SK-N-SH (cell line): ENCODE measurements around the gene MAP4K3. TPM values are rescaled to one million over a fixed set of nuclear protein-coding genes. Genes with fewer than 3 reads are reported as not detected.

Experiments
- CTCF ChIA-PET: fragments of 300-600, 350-600 bp; formaldehyde crosslinking; extraction: SDS; loops from one replicate; lab custom pipeline; 2021; lab: Yijun Ruan, JAX
- POLR2A ChIA-PET: fragments of 350-600 bp; sonication (Branson Sonifier 250); formaldehyde crosslinking; extraction: SDS; loops from one replicate; lab custom pipeline; 2020; ENCODE audit warnings: antibody characterized with exemption, inconsistent platforms; lab: Yijun Ruan, JAX
- DNase-seq: peaks from one replicate; pipeline ENCODE4 v3.0.0; 2012
- H2AFZ ChIP-seq: fragments of 200-600 bp; sonication (generic); 2 replicates; pipeline ENCODE4 v1.8.1; 2016; ENCODE audit warnings: antibody characterized with exemption, mild to moderate bottlenecking, low read depth
- H3F3A ChIP-seq: fragments of 200-600 bp; sonication (generic); replicated peaks from 2 replicates; pipeline ENCODE3; 2016; ENCODE audit warnings: antibody characterized with exemption, mild to moderate bottlenecking; ENCODE audit not compliant: insufficient read depth
- H3K27ac ChIP-seq, 2 experiments: fragments of 200-500 bp in 1 of 2; fragments of 200-600 bp in 1 of 2; sonication (Bioruptor generic) in 1 of 2; sonication (generic), shearing (Covaris generic) in 1 of 2; 2 replicates each; pipeline versions ENCODE4 v1.5.1 to v1.6.1; 2014 to 2016; ENCODE audit warnings: low read depth in 2 of 2, inconsistent platforms in 1 of 2, low read length in 1 of 2, mild to moderate bottlenecking in 1 of 2, mixed read lengths in 1 of 2
- H3K27me3 ChIP-seq: fragments of 200-600 bp; sonication (generic), shearing (Covaris generic); 2 replicates; pipeline ENCODE4 v1.6.1; 2016; ENCODE audit warnings: mixed run types; ENCODE audit not compliant: insufficient read depth
- H3K36me3 ChIP-seq, 2 experiments: fragments of 200-500 bp in 1 of 2; fragments of 200-600 bp in 1 of 2; sonication (Bioruptor generic) in 1 of 2; sonication (generic) in 1 of 2; replicated peaks in 1 of 2; 2 replicates each; pipeline versions ENCODE3 to v1.5.1; 2014 to 2016; ENCODE audit warnings: low read length in 1 of 2, mild to moderate bottlenecking in 1 of 2; ENCODE audit not compliant: insufficient read depth in 2 of 2, control insufficient read depth in 1 of 2
- H3K4me1 ChIP-seq, 2 experiments: fragments of 200-500 bp in 1 of 2; fragments of 200-600 bp in 1 of 2; sonication (Bioruptor generic) in 1 of 2; sonication (generic), shearing (Covaris generic) in 1 of 2; 2 replicates each; pipeline versions ENCODE4 v1.5.1 to v1.6.1; 2014 to 2016; ENCODE audit warnings: low read depth in 1 of 2, low read length in 1 of 2, mixed run types in 1 of 2; ENCODE audit not compliant: insufficient read depth in 2 of 2, control insufficient read depth in 1 of 2
- H3K4me2 ChIP-seq: fragments of 200-600 bp; sonication (generic), shearing (Covaris generic); 2 replicates; pipeline ENCODE4 v1.6.1; 2017; ENCODE audit warnings: mixed run types
- H3K4me3 ChIP-seq, 2 experiments: fragments of 200-500 bp in 1 of 2; fragments of 200-600 bp in 1 of 2; sonication (Bioruptor generic) in 1 of 2; sonication (generic), shearing (Covaris generic) in 1 of 2; 2 replicates each; pipeline versions ENCODE4 v1.5.1 to v1.8.1; 2014 to 2016; ENCODE audit warnings: low read depth in 2 of 2, inconsistent platforms in 1 of 2, low read length in 1 of 2, mild to moderate bottlenecking in 1 of 2, mixed read lengths in 1 of 2, moderate library complexity in 1 of 2
- H3K79me2 ChIP-seq: fragments of 200-600 bp; sonication (generic); 2 replicates; pipeline ENCODE4 v1.8.1; 2017; ENCODE audit warnings: mild to moderate bottlenecking; ENCODE audit not compliant: insufficient read depth
- H3K9ac ChIP-seq: fragments of 200-600 bp; sonication (generic); 2 replicates; pipeline ENCODE4 v1.6.1; 2017; ENCODE audit warnings: mixed run types
- H3K9me2 ChIP-seq: fragments of 200-600 bp; sonication (generic); 2 replicates; pipeline ENCODE4 v1.6.1; 2017; ENCODE audit warnings: mixed run types
- H3K9me3 ChIP-seq: fragments of 200-600 bp; sonication (generic); 2 replicates; pipeline ENCODE4 v1.6.1; 2017; ENCODE audit warnings: mixed run types, mild to moderate bottlenecking, moderate library complexity
- H4K20me1 ChIP-seq: fragments of 200-600 bp; sonication (generic); 2 replicates; pipeline ENCODE4 v1.6.1; 2017; ENCODE audit warnings: mild to moderate bottlenecking, mixed run types; ENCODE audit not compliant: insufficient read depth
- EP300 ChIP-seq, 2 experiments: IDR thresholded peaks; 2 replicates each; pipeline versions ENCODE4 v1.4.0 to v1.6.1; 2012; ENCODE audit warnings: borderline replicate concordance in 1 of 2, low read depth in 1 of 2, low read length in 1 of 2
- FOSL2 ChIP-seq: IDR thresholded peaks from 2 replicates; pipeline ENCODE4 v1.4.0; 2012; ENCODE audit warnings: low read depth, mild to moderate bottlenecking, moderate library complexity, borderline replicate concordance
- GABPA ChIP-seq: IDR thresholded peaks from 2 replicates; pipeline ENCODE4 v1.4.0; 2012; ENCODE audit warnings: low read depth, mild to moderate bottlenecking
- JUND ChIP-seq: IDR thresholded peaks from 2 replicates; pipeline ENCODE4 v1.4.0; 2012
- MXI1 ChIP-seq: IDR thresholded peaks from 2 replicates; pipeline ENCODE4 v1.6.1; 2012; ENCODE audit warnings: mild to moderate bottlenecking, low read depth, low read length, improper control_type of control experiment
- NRF1 ChIP-seq: IDR thresholded peaks from 2 replicates; pipeline ENCODE4 v1.6.1; 2012; ENCODE audit warnings: low read depth, mild to moderate bottlenecking, low read length
- POLR2AphosphoS5 ChIP-seq: IDR thresholded peaks from 2 replicates; pipeline ENCODE4 v1.6.1; 2012; ENCODE audit warnings: low read depth, low read length
- RCOR1 ChIP-seq: fragments of 150-350 bp; IDR thresholded peaks from 2 replicates; pipeline ENCODE4 v1.6.1; 2017; ENCODE audit warnings: antibody characterized with exemption, low read length
- RFX5 ChIP-seq: IDR thresholded peaks from 2 replicates; pipeline ENCODE4 v1.6.1; 2012; ENCODE audit warnings: mild to moderate bottlenecking, improper control_type of control experiment, low read length
- TAF1 ChIP-seq: IDR thresholded peaks from 2 replicates; pipeline ENCODE4 v1.6.1; 2012; ENCODE audit warnings: low read depth, mild to moderate bottlenecking, low read length, moderate library complexity, borderline replicate concordance
- whole genome bisulfite sequencing: methylation state at CpG from one replicate; pipeline ENCODE4 v1.1.6; 2017; ENCODE audit warnings: low lambda C conversion rate; 5-methylcytosine and 5-hydroxymethylcytosine counted together
- polyA plus RNA-seq, 3 experiments: library from polyadenylated mRNA; depleted of rRNA; stranded (reverse); fragments of >200 nt; gene quantifications; 2 replicates each; pipeline ENCODE4 v1.2.3, GENCODE V29; 2012
- TF ChIP-seq, protein P1 (sequence below): IDR thresholded peaks from 2 replicates; pipeline ENCODE4 v1.4.0; 2012; ENCODE audit warnings: low read depth
- TF ChIP-seq, protein P2 (sequence below): IDR thresholded peaks from 2 replicates; pipeline ENCODE4 v1.6.1; 2012; ENCODE audit warnings: mild to moderate bottlenecking, low read depth, low read length, moderate library complexity

The MAP4K3 gene
- polyA plus RNA-seq, 1 of the 3 experiments (the other 2 are of a cell fraction), result 8.8 TPM

DNA sequence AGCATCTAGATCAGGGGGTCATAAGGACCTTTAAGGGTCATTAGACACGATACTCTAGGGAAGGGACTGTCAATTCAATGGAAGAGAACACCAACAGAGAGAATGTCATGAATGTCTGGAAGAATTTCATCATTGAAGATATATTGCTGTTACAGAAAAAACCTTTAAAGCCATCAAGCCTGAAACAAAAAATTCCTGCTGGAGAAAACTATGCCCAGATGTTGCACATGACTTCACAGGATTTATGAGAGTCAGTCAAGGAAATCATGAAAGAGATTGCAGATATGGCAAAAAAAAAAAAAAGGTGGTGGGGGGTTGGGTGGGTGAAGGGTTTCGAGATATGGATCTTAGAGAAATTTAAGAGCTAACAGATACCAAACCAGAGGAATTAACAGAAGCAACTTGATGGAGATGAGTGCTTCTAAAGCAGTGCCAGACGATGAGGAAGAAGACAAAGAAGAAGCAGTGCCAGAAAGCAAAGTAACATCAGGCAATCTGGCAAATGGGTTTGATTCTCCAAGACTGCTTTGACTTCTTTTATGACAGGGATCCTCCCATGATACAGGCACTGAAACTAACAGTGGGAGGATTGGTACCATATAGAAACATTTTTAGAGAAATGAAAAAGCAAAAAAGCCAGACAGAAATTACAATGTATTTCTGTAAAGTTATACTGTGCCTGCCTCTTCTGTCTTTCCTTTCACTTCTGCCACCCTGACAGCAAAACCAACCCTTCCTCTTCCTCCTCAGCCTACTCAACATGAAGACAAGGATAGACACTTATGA lies 28.5 kb downstream of the MAP4K3 start:
- no peak overlapping the region for H2AFZ ChIP-seq
- no peak overlapping the region for H3K4me3 ChIP-seq
- no peaks in the 10 kb centered on the region for H3K36me3 ChIP-seq
- peaks cover 30% of the 10 kb centered on the region for H3F3A ChIP-seq
- H3K9me2 ChIP-seq, result no peaks in the 10 kb centered on the region
- peaks cover 12 to 47% of the 10 kb centered on the region in 2 experiments; a peak in 3 of 4 replicates for H3K4me1 ChIP-seq
- no peak overlapping the region for H3K9ac ChIP-seq
- no peak overlapping the region; a peak in 1 of 4 replicates for H3K27ac ChIP-seq
- DNase-seq, result no peak
- H3K4me2 ChIP-seq, result no peak overlapping the region
- no peaks in the 10 kb centered on the region for H3K27me3 ChIP-seq
- ChIA-PET POLR2A (interaction anchor here (0.9 kb wide), 1 partner anchor 11 kb away, joined by 3 read pairs; no protein-coding TSS in a partner anchor), CTCF (interaction anchor here (1.3 kb wide), 1 partner anchor 11 kb away, joined by 3 read pairs; no protein-coding TSS in a partner anchor)
- peaks cover 12% of the 10 kb centered on the region; the same call in 1 of the 2 replicates for H4K20me1 ChIP-seq
- peaks cover 93% of the 10 kb centered on the region for H3K79me2 ChIP-seq
- WGBS, result 76% methylated on average over 3 of the region's 3 CpGs
- TF ChIP-seq TAF1 (no peak), RCOR1 (no peak), MXI1 (no peak), EP300 (IDR thresholded peaks at IDR 0.05; ENCODE audit: borderline replicate concordance in 1 of 2, low read depth in 1 of 2, low read length in 1 of 2) (no peak), GABPA (no peak), RFX5 (no peak), NRF1 (no peak), FOSL2 (no peak), JUND (no peak), POLR2AphosphoS5 (no peak)
- TF ChIP-seq, protein P1, sequence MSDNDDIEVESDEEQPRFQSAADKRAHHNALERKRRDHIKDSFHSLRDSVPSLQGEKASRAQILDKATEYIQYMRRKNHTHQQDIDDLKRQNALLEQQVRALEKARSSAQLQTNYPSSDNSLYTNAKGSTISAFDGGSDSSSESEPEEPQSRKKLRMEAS, result no peak
- TF ChIP-seq, protein P2, sequence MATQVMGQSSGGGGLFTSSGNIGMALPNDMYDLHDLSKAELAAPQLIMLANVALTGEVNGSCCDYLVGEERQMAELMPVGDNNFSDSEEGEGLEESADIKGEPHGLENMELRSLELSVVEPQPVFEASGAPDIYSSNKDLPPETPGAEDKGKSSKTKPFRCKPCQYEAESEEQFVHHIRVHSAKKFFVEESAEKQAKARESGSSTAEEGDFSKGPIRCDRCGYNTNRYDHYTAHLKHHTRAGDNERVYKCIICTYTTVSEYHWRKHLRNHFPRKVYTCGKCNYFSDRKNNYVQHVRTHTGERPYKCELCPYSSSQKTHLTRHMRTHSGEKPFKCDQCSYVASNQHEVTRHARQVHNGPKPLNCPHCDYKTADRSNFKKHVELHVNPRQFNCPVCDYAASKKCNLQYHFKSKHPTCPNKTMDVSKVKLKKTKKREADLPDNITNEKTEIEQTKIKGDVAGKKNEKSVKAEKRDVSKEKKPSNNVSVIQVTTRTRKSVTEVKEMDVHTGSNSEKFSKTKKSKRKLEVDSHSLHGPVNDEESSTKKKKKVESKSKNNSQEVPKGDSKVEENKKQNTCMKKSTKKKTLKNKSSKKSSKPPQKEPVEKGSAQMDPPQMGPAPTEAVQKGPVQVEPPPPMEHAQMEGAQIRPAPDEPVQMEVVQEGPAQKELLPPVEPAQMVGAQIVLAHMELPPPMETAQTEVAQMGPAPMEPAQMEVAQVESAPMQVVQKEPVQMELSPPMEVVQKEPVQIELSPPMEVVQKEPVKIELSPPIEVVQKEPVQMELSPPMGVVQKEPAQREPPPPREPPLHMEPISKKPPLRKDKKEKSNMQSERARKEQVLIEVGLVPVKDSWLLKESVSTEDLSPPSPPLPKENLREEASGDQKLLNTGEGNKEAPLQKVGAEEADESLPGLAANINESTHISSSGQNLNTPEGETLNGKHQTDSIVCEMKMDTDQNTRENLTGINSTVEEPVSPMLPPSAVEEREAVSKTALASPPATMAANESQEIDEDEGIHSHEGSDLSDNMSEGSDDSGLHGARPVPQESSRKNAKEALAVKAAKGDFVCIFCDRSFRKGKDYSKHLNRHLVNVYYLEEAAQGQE, result no peak
- TF ChIP-seq, all 33 proteins: peak for 0
- H3K9me3 ChIP-seq, result no peaks in the 10 kb centered on the region
